ENCODE data around the gene EVA1A.

- TF ChIP-seq ZFP30 (CRISPR knock-in tag; IDR thresholded peaks at IDR 0.05) = no peak
- TF ChIP-seq ESRRG (CRISPR knock-in tag; IDR thresholded peaks at IDR 0.05) = no peak
- TF ChIP-seq ZC3H10 (CRISPR knock-in tag; IDR thresholded peaks at IDR 0.05) = no peak
- no peak for TF ChIP-seq ZNF70 (CRISPR knock-in tag; IDR thresholded peaks at IDR 0.05)
- no peak for TF ChIP-seq ZFP3 (CRISPR knock-in tag; IDR thresholded peaks at IDR 0.05)
- TF ChIP-seq CREB5 (CRISPR knock-in tag; IDR thresholded peaks at IDR 0.05; ENCODE audit: low read depth) = no peak
- no peak for TF ChIP-seq RARB (CRISPR knock-in tag; IDR thresholded peaks at IDR 0.05)
- no peak for TF ChIP-seq BACH2 (CRISPR knock-in tag; IDR thresholded peaks at IDR 0.05; ENCODE audit: borderline replicate concordance)
- no peak for TF ChIP-seq SNAI2 (CRISPR knock-in tag; IDR thresholded peaks at IDR 0.05)
- no peak for TF ChIP-seq PATZ1 (CRISPR knock-in tag; IDR thresholded peaks at IDR 0.05; ENCODE audit: borderline replicate concordance)
- TF ChIP-seq ZNF8 (CRISPR knock-in tag; IDR thresholded peaks at IDR 0.05) = no peak
- TF ChIP-seq ZNF565 (CRISPR knock-in tag; conservative IDR thresholded peaks at IDR 0.05; ENCODE audit: low read depth) = no peak
- no peak for TF ChIP-seq CSDC2 (CRISPR knock-in tag; IDR thresholded peaks at IDR 0.05)
- TF ChIP-seq TCF4 (CRISPR knock-in tag; IDR thresholded peaks at IDR 0.05; ENCODE audit: borderline replicate concordance) = no peak
These were observed 44.1 kb downstream of the EVA1A start for GRCh38 chr2:75516378-75517360.

All from SK-N-SH treated with all-trans-retinoic acid at 6 μM for 48 hours (cell line).